ENCODE measurements around the gene ZNF23. TPM values are rescaled to one million over a fixed set of nuclear protein-coding genes. Genes with fewer than 3 reads are reported as not detected.

Gene ZNF23
- total RNA-seq, 4 donors from 2014 or later = 5.5 to 14.4 (median 11.0) TPM

DNA sequence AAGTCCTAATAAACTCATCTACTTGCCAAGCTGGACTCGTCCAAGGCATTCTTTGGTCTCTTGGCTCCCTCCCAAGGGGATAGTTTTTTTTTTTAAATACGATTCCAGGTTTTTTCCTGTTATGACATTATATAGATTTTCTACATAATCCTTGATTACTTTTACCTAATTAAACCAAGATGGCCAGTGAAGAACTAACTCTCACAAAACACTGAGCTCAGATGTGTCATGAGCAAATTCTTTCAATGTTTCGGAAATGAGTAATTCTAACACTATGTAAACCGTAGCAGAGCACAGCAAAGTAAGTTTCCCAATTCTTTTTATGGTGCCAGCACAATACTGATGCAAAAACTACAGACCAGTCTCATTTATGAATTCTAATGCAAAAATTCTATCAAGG, 1.8 kb downstream of the ZNF23 start:
- DNase-seq (ENCODE audit: low spot score in 2 of 2) = no peak
- Histone ChIP-seq H3K4me3 (no peak overlapping the region), H3K9me3 (peaks cover 0 to 8% (median 0%) of the 10 kb centered on the region in 4 donors), H3K27me3 (no peaks in the 10 kb centered on the region), H3K36me3 (peaks cover 0 to 32% (median 0%) of the 10 kb centered on the region in 3 donors), H3K4me1 (peaks cover 0 to 29% (median 7%) of the 10 kb centered on the region in 4 donors), H3K27ac (no peak overlapping the region)
- 73 to 82% methylated on average over 4 of the region's 4 CpGs for WGBS, 2 donors
- TF ChIP-seq CTCF (IDR thresholded peaks at IDR 0.05) (no peak), POLR2A (IDR thresholded peaks at IDR 0.05) (no peak), EP300 (IDR thresholded peaks at IDR 0.05) (no peak)

DNA sequence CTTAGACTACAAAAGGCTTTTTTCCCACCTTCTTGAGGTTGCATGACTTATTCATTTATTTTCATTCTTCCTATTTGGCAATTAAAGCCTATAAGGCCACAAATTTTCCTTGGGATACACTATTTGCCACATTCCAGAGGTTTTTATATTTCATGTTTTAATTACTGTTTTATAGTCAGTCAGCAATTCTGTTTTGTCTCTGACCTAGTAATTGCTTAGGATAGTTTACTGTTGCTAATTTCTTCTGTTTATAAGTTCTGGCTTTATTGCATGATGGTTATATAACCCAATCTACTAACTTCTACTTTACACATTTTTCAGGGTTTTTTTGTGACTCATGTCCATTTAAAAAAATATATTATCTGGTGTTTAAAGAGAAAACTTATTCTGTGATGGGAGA, 2.5 kb downstream of the ZNF23 start:
- no peak for TF ChIP-seq CTCF (IDR thresholded peaks at IDR 0.05)
- no peak for TF ChIP-seq POLR2A (IDR thresholded peaks at IDR 0.05)
- TF ChIP-seq EP300 (IDR thresholded peaks at IDR 0.05) = no peak
- no peak overlapping the region for H3K27ac ChIP-seq
- no peak overlapping the region for H3K4me3 ChIP-seq
- H3K36me3 ChIP-seq = peaks cover 0 to 40% (median 2%) of the 10 kb centered on the region in 3 donors
- H3K27me3 ChIP-seq = no peaks in the 10 kb centered on the region
- peaks cover 0 to 16% (median 0%) of the 10 kb centered on the region in 4 donors for H3K9me3 ChIP-seq
- no peak for DNase-seq (ENCODE audit: low spot score in 2 of 2)
- H3K4me1 ChIP-seq = peaks cover 0 to 29% (median 7%) of the 10 kb centered on the region in 4 donors

GRCh38 chr16:71456801-71457200, 5.2 kb downstream of the ZNF23 start:
- 97% methylated on average over 4 of the region's 4 CpGs for WGBS, 2 donors
- Histone ChIP-seq H3K36me3 (peaks cover 6 to 67% (median 11%) of the 10 kb centered on the region in 3 donors), H3K4me1 (peaks cover 0 to 19% (median 5%) of the 10 kb centered on the region in 4 donors), H3K27me3 (no peaks in the 10 kb centered on the region), H3K27ac (no peak overlapping the region), H3K9me3 (peaks cover 0 to 43% (median 4%) of the 10 kb centered on the region in 4 donors), H3K4me3 (no peak overlapping the region)
- no peak for DNase-seq (ENCODE audit: low spot score in 2 of 2)
- TF ChIP-seq POLR2A (IDR thresholded peaks at IDR 0.05) = no peak
- no peak for TF ChIP-seq CTCF (IDR thresholded peaks at IDR 0.05)
- TF ChIP-seq EP300 (IDR thresholded peaks at IDR 0.05) = no peak

DNA sequence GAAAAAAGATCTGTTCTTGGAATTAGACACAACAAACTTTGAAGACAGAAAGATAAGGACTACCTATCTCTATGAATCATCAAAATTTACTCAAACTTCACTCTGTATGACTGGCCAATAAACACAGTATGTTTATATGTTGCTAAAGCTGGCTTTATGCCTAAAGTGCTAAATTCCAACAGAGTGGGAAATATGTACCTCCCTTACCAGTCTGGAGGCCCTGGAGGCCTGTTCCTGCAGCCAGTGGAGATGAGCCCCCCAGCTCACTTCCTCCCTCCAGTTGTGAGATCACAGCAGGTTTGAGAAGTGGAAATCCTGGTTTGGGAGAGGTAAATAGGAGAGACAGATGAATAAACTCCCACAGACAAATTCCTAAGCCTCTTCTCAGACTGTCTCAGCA, 9.0 kb downstream of the ZNF23 start:
- Histone ChIP-seq H3K36me3 (peaks cover 21 to 100% (median 44%) of the 10 kb centered on the region in 3 donors), H3K9me3 (peaks cover 8 to 80% (median 33%) of the 10 kb centered on the region in 4 donors)
- no peak for DNase-seq (ENCODE audit: low spot score in 2 of 2)

GRCh38 chr16:71449020-71449419, 13.0 kb downstream of the ZNF23 start:
- DNase-seq (ENCODE audit: low spot score in 2 of 2) = no peak
- no peak overlapping the region for H3K27ac ChIP-seq
- no peaks in the 10 kb centered on the region for H3K27me3 ChIP-seq
- H3K36me3 ChIP-seq = peaks cover 18 to 77% (median 44%) of the 10 kb centered on the region in 3 donors
- WGBS, 2 donors = 96 to 100% methylated on average over 3 of the region's 3 CpGs
- no peaks in the 10 kb centered on the region for H3K4me1 ChIP-seq
- TF ChIP-seq CTCF (IDR thresholded peaks at IDR 0.05) (no peak), POLR2A (IDR thresholded peaks at IDR 0.05) (no peak), EP300 (IDR thresholded peaks at IDR 0.05) (no peak)
- peaks cover 25 to 100% (median 55%) of the 10 kb centered on the region in 4 donors for H3K9me3 ChIP-seq
- H3K4me3 ChIP-seq = no peak overlapping the region

More for the DNA sequence above, 9.0 kb downstream of the ZNF23 start:
- TF ChIP-seq CTCF (IDR thresholded peaks at IDR 0.05) = no peak
- no peak for TF ChIP-seq POLR2A (IDR thresholded peaks at IDR 0.05)
- no peak for TF ChIP-seq EP300 (IDR thresholded peaks at IDR 0.05)
- H3K4me3 ChIP-seq = no peak overlapping the region
- H3K27ac ChIP-seq = no peak overlapping the region
- H3K27me3 ChIP-seq = no peaks in the 10 kb centered on the region
- no peaks in the 10 kb centered on the region for H3K4me1 ChIP-seq
